Neural cell (in vitro differentiated cells): ENCODE measurements around the gene PRKAG2. TPM values are rescaled to one million over a fixed set of nuclear protein-coding genes. Genes with fewer than 3 reads are reported as not detected.

ENCODE experiments used
- H2AFZ ChIP-seq: fragments of 200-600, 300-800 bp; sonication (generic), shearing (Covaris generic); 2 replicates; pipeline ENCODE4 v1.6.0; 2014; ENCODE audit warnings: low read depth, mild to moderate bottlenecking, antibody characterized with exemption, low read length, moderate library complexity
- H3F3A ChIP-seq: fragments of 200-600 bp; shearing (Covaris generic); 2 replicates; pipeline ENCODE4 v1.6.1; 2016; ENCODE audit warnings: mild to moderate bottlenecking, moderate library complexity, mixed read lengths, antibody characterized with exemption, low read length; ENCODE audit not compliant: insufficient read depth, poor library complexity, severe bottlenecking
- H3K27ac ChIP-seq: fragments of 200-600, 300-800 bp; sonication (generic), shearing (Covaris generic); 2 replicates; pipeline ENCODE4 v1.5.1; 2014; ENCODE audit warnings: mild to moderate bottlenecking, low read length, moderate library complexity
- H3K27me3 ChIP-seq: fragments of 300-800, 200-600 bp; sonication (generic), shearing (Covaris generic); 2 replicates; pipeline ENCODE4 v1.6.0; 2014; ENCODE audit warnings: mild to moderate bottlenecking, low read depth, low read length, moderate library complexity; ENCODE audit not compliant: insufficient read depth
- H3K36me3 ChIP-seq: fragments of 300-800, 200-600 bp; sonication (generic), shearing (Covaris generic); 2 replicates; pipeline ENCODE4 v1.5.1; 2014; ENCODE audit warnings: mild to moderate bottlenecking, antibody characterized with exemption, low read length, moderate library complexity; ENCODE audit not compliant: insufficient read depth
- H3K4me2 ChIP-seq: fragments of 300-800, 200-600 bp; sonication (generic), shearing (Covaris generic); 2 replicates; pipeline ENCODE4 v1.6.0; 2014; ENCODE audit warnings: mild to moderate bottlenecking, low read length
- H3K4me3 ChIP-seq: fragments of 300-800, 200-600 bp; sonication (generic), shearing (Covaris generic); 2 replicates; pipeline ENCODE4 v1.5.1; 2014; ENCODE audit warnings: mild to moderate bottlenecking, low read length, moderate library complexity
- H3K79me2 ChIP-seq: fragments of 200-600 bp; shearing (Covaris generic); replicated peaks from 2 replicates; pipeline ENCODE4 v1.6.0; 2014; ENCODE audit warnings: mild to moderate bottlenecking, low read length, moderate library complexity; ENCODE audit not compliant: insufficient read depth
- H3K9ac ChIP-seq: fragments of 300-800, 200-600 bp; sonication (generic), shearing (Covaris generic); 2 replicates; pipeline ENCODE4 v1.6.1; 2016; ENCODE audit warnings: mild to moderate bottlenecking, low read length, mixed read lengths
- H3K9me2 ChIP-seq: fragments of 200-600 bp; shearing (Covaris generic); 2 replicates; pipeline ENCODE4 v1.6.1; 2016; ENCODE audit warnings: mild to moderate bottlenecking, low read length, mixed read lengths; ENCODE audit not compliant: insufficient read depth
- H3K9me3 ChIP-seq: fragments of 200-600, 300-800 bp; sonication (generic), shearing (Covaris generic); 2 replicates; pipeline ENCODE4 v1.6.1; 2016; ENCODE audit warnings: mild to moderate bottlenecking, mixed run types, low read length, moderate library complexity, mixed read lengths
- H4K20me1 ChIP-seq: fragments of 200-600 bp; shearing (Covaris generic); 2 replicates; pipeline ENCODE4 v1.6.1; 2016; ENCODE audit warnings: mild to moderate bottlenecking, mixed run types; ENCODE audit not compliant: insufficient read depth
- EP300 ChIP-seq: fragments of 450-650 bp; conservative IDR thresholded peaks from 2 replicates; pipeline ENCODE4 v1.6.1; 2014; ENCODE audit warnings: antibody characterized with exemption, mild to moderate bottlenecking, moderate library complexity; ENCODE audit not compliant: poor library complexity, severe bottlenecking
- EZH2 ChIP-seq: fragments of 200-600, 300-800 bp; shearing (Covaris generic), sonication (generic); IDR thresholded peaks from 2 replicates; pipeline ENCODE4 v1.6.1; 2014; ENCODE audit warnings: antibody characterized with exemption, low read length, borderline replicate concordance, mild to moderate bottlenecking; ENCODE audit not compliant: insufficient read depth, poor library complexity, severe bottlenecking
- MXI1 ChIP-seq: fragments of 450-650 bp; conservative IDR thresholded peaks from 2 replicates; pipeline ENCODE4 v1.6.1; 2014; ENCODE audit warnings: antibody characterized with exemption, mild to moderate bottlenecking; ENCODE audit not compliant: poor library complexity, severe bottlenecking
- RAD21 ChIP-seq: fragments of 450-650 bp; conservative IDR thresholded peaks from 2 replicates; pipeline ENCODE4 v1.6.1; 2014; ENCODE audit warnings: antibody characterized with exemption, mild to moderate bottlenecking, moderate library complexity
- SMC3 ChIP-seq: fragments of 450-650 bp; conservative IDR thresholded peaks from 2 replicates; pipeline ENCODE4 v1.6.1; 2014; ENCODE audit warnings: antibody characterized with exemption, mild to moderate bottlenecking, moderate library complexity; ENCODE audit not compliant: poor library complexity
- TAF1 ChIP-seq: IDR thresholded peaks from 2 replicates; pipeline ENCODE4 v1.6.1; 2012; ENCODE audit warnings: low read depth
- polyA plus RNA-seq: library from polyadenylated mRNA; depleted of rRNA; stranded (reverse); fragments of >200 nt; gene quantifications from 2 replicates; pipeline ENCODE4 v1.2.3, GENCODE V29; 2014
- TF ChIP-seq, protein P1 (sequence below): fragments of 450-650 bp; IDR thresholded peaks from 2 replicates; pipeline ENCODE4 v1.5.1; 2014; ENCODE audit warnings: antibody characterized with exemption, mild to moderate bottlenecking, moderate library complexity; ENCODE audit not compliant: poor library complexity, severe bottlenecking
- TF ChIP-seq, protein P2 (sequence below): IDR thresholded peaks from 2 replicates; pipeline ENCODE4 v1.6.1; 2012; ENCODE audit warnings: borderline replicate concordance

PRKAG2 gene
- polyA plus RNA-seq, 1 donor from 2014 or later = 22.9 TPM

DNA sequence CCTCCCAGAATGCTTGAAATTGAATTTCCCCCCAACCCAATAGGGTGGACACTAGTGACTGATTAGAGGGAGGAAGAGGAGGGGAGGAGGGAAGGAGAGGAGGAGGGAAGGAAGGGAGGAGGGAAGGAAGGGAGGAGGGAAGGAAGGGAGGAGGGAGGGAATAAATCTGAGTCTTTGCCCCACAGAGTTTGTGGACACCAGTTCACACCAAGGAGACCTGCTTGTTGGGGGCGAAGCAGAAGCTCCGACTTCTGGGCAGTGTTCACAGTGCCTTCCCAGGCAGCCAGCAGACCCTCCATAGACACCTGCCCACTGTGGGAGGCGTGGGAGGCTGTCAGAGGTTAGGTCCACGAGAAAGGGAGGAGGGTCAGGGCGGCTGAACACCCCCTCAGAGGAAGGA is 44.8 kb downstream of the PRKAG2 start:
- peaks cover 6% of the 10 kb centered on the region for H3K27me3 ChIP-seq
- TF ChIP-seq TAF1 (no peak), RAD21 (no peak), SMC3 (no peak)
- TF ChIP-seq, protein P1, sequence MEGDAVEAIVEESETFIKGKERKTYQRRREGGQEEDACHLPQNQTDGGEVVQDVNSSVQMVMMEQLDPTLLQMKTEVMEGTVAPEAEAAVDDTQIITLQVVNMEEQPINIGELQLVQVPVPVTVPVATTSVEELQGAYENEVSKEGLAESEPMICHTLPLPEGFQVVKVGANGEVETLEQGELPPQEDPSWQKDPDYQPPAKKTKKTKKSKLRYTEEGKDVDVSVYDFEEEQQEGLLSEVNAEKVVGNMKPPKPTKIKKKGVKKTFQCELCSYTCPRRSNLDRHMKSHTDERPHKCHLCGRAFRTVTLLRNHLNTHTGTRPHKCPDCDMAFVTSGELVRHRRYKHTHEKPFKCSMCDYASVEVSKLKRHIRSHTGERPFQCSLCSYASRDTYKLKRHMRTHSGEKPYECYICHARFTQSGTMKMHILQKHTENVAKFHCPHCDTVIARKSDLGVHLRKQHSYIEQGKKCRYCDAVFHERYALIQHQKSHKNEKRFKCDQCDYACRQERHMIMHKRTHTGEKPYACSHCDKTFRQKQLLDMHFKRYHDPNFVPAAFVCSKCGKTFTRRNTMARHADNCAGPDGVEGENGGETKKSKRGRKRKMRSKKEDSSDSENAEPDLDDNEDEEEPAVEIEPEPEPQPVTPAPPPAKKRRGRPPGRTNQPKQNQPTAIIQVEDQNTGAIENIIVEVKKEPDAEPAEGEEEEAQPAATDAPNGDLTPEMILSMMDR = no peak
- TF ChIP-seq, protein P2, sequence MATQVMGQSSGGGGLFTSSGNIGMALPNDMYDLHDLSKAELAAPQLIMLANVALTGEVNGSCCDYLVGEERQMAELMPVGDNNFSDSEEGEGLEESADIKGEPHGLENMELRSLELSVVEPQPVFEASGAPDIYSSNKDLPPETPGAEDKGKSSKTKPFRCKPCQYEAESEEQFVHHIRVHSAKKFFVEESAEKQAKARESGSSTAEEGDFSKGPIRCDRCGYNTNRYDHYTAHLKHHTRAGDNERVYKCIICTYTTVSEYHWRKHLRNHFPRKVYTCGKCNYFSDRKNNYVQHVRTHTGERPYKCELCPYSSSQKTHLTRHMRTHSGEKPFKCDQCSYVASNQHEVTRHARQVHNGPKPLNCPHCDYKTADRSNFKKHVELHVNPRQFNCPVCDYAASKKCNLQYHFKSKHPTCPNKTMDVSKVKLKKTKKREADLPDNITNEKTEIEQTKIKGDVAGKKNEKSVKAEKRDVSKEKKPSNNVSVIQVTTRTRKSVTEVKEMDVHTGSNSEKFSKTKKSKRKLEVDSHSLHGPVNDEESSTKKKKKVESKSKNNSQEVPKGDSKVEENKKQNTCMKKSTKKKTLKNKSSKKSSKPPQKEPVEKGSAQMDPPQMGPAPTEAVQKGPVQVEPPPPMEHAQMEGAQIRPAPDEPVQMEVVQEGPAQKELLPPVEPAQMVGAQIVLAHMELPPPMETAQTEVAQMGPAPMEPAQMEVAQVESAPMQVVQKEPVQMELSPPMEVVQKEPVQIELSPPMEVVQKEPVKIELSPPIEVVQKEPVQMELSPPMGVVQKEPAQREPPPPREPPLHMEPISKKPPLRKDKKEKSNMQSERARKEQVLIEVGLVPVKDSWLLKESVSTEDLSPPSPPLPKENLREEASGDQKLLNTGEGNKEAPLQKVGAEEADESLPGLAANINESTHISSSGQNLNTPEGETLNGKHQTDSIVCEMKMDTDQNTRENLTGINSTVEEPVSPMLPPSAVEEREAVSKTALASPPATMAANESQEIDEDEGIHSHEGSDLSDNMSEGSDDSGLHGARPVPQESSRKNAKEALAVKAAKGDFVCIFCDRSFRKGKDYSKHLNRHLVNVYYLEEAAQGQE = no peak
- no peaks in the 10 kb centered on the region for H3K9me3 ChIP-seq
- no peak overlapping the region for H3K9ac ChIP-seq
- H4K20me1 ChIP-seq = no peaks in the 10 kb centered on the region
- no peaks in the 10 kb centered on the region for H3K79me2 ChIP-seq
- no peaks in the 10 kb centered on the region for H3K36me3 ChIP-seq
- H2AFZ ChIP-seq = no peak overlapping the region
- H3K27ac ChIP-seq = no peak overlapping the region
- no peaks in the 10 kb centered on the region for H3K9me2 ChIP-seq
- no peak overlapping the region for H3K4me3 ChIP-seq
- H3F3A ChIP-seq = no peaks in the 10 kb centered on the region
- no peak overlapping the region for H3K4me2 ChIP-seq

DNA sequence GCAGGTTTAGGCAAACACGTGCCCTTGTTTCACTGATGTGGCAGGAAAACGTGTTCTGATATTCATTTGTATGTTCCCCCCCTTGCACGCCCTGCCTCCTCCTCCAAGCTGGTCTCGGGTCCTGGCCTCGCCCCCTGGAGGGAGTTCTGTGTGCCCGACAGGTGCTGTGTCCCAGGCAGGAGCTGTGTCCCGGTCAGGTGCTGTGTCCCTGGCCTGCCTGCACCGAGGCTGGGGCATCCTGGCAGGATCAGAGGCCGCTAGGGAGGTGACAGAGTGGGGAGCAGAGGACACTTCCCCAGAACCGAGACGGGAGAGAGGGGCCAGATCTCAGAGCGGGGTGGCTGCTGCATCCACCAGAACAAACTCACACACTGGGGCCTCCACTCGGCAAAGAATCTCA is 45.3 kb downstream of the PRKAG2 start:
- H3K9me2 ChIP-seq = no peaks in the 10 kb centered on the region
- no peaks in the 10 kb centered on the region for H3K36me3 ChIP-seq
- H3K9me3 ChIP-seq = no peaks in the 10 kb centered on the region
- H3K4me2 ChIP-seq = no peak overlapping the region
- H2AFZ ChIP-seq = no peak overlapping the region
- no peak overlapping the region for H3K4me3 ChIP-seq
- H3K27me3 ChIP-seq = peaks cover 6% of the 10 kb centered on the region
- H4K20me1 ChIP-seq = no peaks in the 10 kb centered on the region
- no peak overlapping the region for H3K9ac ChIP-seq
- TF ChIP-seq SMC3 (no peak), MXI1 (no peak), EZH2 (no peak), RAD21 (no peak), EP300 (no peak), TAF1 (no peak)
- TF ChIP-seq, protein P2 = no peak
- TF ChIP-seq, protein P1 = no peak
- H3F3A ChIP-seq = no peaks in the 10 kb centered on the region
- H3K27ac ChIP-seq = no peak overlapping the region
- H3K79me2 ChIP-seq = no peaks in the 10 kb centered on the region
